NCI-H1092 (cell line): Measurements from ENCODE around the gene SUGCT.

Experiments
- DNase-seq: peaks from one replicate; lab custom pipeline; 2025; lab: John Stamatoyannopoulos, UW

The SUGCT gene

GRCh38 chr7:40879941-40880543, 745.2 kb downstream of the SUGCT start:
- no peak for DNase-seq

GRCh38 chr7:40880581-40880980, 745.8 kb downstream of the SUGCT start:
- DNase-seq, result no peak

GRCh38 chr7:40881405-40881926, 746.7 kb downstream of the SUGCT start:
- no peak for DNase-seq

GRCh38 chr7:40882071-40882658, 747.4 kb downstream of the SUGCT start:
- no peak for DNase-seq

GRCh38 chr7:40883826-40884225, 749.0 kb downstream of the SUGCT start:
- no peak for DNase-seq

GRCh38 chr7:40884241-40884640, 749.4 kb downstream of the SUGCT start:
- DNase-seq, result no peak

GRCh38 chr7:40885503-40885902, 750.7 kb downstream of the SUGCT start:
- no peak for DNase-seq

GRCh38 chr7:40887099-40887498, 752.3 kb downstream of the SUGCT start:
- no peak for DNase-seq

GRCh38 chr7:40888499-40888898, 753.7 kb downstream of the SUGCT start:
- DNase-seq, result no peak

- no peak for DNase-seq
Measured at GRCh38 chr7:40889099-40889498, 754.3 kb downstream of the SUGCT start.

GRCh38 chr7:40889539-40889938, 754.7 kb downstream of the SUGCT start:
- DNase-seq, result no peak

GRCh38 chr7:40890088-40890692, 755.4 kb downstream of the SUGCT start:
- DNase-seq, result no peak

- DNase-seq, result no peak
Measured at GRCh38 chr7:40891232-40891631, 756.4 kb downstream of the SUGCT start.

- no peak for DNase-seq
Measured at GRCh38 chr7:40899151-40899550, 764.3 kb downstream of the SUGCT start.

- no peak for DNase-seq
Measured at GRCh38 chr7:40899636-40900507, 765.1 kb downstream of the SUGCT start.

GRCh38 chr7:40903872-40904271, 769.1 kb downstream of the SUGCT start:
- no peak for DNase-seq

GRCh38 chr7:40907286-40907685, 772.5 kb downstream of the SUGCT start:
- no peak for DNase-seq

- DNase-seq, result no peak
Measured at GRCh38 chr7:40909346-40909980, 774.7 kb downstream of the SUGCT start.
